ENCODE measurements around the gene CD300LF.

CD300LF gene

DNA sequence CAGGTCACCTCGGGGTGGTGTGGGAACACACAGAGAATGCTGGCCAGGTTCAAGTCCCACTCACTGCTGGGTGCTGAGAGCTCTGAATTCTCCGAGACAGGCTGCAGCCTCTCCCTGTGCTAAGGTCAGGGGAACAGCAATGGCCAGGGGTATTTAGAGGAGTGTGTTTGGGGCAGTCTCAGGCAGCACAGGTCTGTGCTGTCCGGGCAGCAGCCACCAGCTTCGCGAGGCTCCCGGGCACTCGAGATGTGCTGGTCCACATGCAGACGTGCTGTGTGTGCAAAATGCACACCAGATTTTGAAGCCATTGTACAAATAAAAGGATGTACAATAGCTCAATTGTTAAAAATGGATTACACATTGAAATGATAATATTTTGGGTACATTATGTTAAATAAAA, 42.8 kb upstream of the CD300LF start:
- no peaks in the 10 kb centered on the region for H3K9me3 ChIP-seq (ENCODE audit: insufficient read depth, low read length)
- no peak overlapping the region for H3K4me2 ChIP-seq (ENCODE audit: low read depth, low read length, poor library complexity, severe bottlenecking)
- no peak overlapping the region for H2AFZ ChIP-seq (ENCODE audit: low read depth, low read length, severe bottlenecking)
- H3F3A ChIP-seq (ENCODE audit: insufficient read depth): no peaks in the 10 kb centered on the region
- no peak for TF ChIP-seq EZH2phosphoT487 (conservative IDR thresholded peaks at IDR 0.05; ENCODE audit: low read length)
- TF ChIP-seq, protein P1, sequence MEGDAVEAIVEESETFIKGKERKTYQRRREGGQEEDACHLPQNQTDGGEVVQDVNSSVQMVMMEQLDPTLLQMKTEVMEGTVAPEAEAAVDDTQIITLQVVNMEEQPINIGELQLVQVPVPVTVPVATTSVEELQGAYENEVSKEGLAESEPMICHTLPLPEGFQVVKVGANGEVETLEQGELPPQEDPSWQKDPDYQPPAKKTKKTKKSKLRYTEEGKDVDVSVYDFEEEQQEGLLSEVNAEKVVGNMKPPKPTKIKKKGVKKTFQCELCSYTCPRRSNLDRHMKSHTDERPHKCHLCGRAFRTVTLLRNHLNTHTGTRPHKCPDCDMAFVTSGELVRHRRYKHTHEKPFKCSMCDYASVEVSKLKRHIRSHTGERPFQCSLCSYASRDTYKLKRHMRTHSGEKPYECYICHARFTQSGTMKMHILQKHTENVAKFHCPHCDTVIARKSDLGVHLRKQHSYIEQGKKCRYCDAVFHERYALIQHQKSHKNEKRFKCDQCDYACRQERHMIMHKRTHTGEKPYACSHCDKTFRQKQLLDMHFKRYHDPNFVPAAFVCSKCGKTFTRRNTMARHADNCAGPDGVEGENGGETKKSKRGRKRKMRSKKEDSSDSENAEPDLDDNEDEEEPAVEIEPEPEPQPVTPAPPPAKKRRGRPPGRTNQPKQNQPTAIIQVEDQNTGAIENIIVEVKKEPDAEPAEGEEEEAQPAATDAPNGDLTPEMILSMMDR (IDR thresholded peaks at IDR 0.05; ENCODE audit: insufficient read depth, low read length, poor library complexity, severe bottlenecking): no peak
- H4K20me1 ChIP-seq (ENCODE audit: low read depth, low read length): no peaks in the 10 kb centered on the region; the same call in 1 of the 2 replicates
- H3K79me2 ChIP-seq (ENCODE audit: insufficient read depth, low read length): peaks cover 63% of the 10 kb centered on the region
- no peak overlapping the region for H3K9ac ChIP-seq (ENCODE audit: low read length)
- no peaks in the 10 kb centered on the region for H3K9me2 ChIP-seq (replicated peaks; ENCODE audit: insufficient read depth, low read length)
- no peak overlapping the region for H3K4me3 ChIP-seq (ENCODE audit: insufficient read depth, low read length, poor library complexity, severe bottlenecking)
- H3K27ac ChIP-seq (ENCODE audit: low read depth, low read length): no peak overlapping the region
- H3K36me3 ChIP-seq (ENCODE audit: low read length): no peaks in the 10 kb centered on the region
- no peaks in the 10 kb centered on the region for H3K27me3 ChIP-seq (ENCODE audit: low read length)

DNA sequence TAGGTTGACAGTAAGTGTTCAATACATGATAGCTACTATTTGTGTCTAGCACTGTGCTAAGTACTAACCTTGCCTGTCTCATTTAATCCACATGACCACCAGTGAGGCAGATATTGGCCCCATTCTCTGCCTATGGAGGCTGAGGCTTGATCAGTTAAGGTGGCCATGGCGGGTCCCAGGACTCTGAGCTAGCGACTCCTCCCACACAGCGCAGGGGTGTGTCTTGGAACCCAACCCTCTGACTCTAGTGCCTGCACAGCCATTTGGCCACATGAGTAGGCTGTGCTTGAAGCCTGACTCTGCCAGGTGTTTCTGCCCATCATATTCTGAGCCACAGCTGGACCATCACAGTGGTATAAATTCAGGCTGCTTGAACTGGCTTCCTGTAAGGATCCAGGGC, 42.1 kb upstream of the CD300LF start:
- Histone ChIP-seq H3K27ac (ENCODE audit: low read depth, low read length) (no peak overlapping the region), H3K4me2 (ENCODE audit: low read depth, low read length, poor library complexity, severe bottlenecking) (no peak overlapping the region), H4K20me1 (ENCODE audit: low read depth, low read length) (no peaks in the 10 kb centered on the region; the same call in 1 of the 2 replicates), H3K9ac (ENCODE audit: low read length) (no peak overlapping the region), H3F3A (ENCODE audit: insufficient read depth) (no peaks in the 10 kb centered on the region), H2AFZ (ENCODE audit: low read depth, low read length, severe bottlenecking) (no peak overlapping the region), H3K9me2 (replicated peaks; ENCODE audit: insufficient read depth, low read length) (no peaks in the 10 kb centered on the region), H3K9me3 (ENCODE audit: insufficient read depth, low read length) (no peaks in the 10 kb centered on the region), H3K36me3 (ENCODE audit: low read length) (no peaks in the 10 kb centered on the region), H3K79me2 (ENCODE audit: insufficient read depth, low read length) (peaks cover 64% of the 10 kb centered on the region), H3K4me3 (ENCODE audit: insufficient read depth, low read length, poor library complexity, severe bottlenecking) (no peak overlapping the region), H3K27me3 (ENCODE audit: low read length) (no peaks in the 10 kb centered on the region)
- TF ChIP-seq EZH2phosphoT487 (conservative IDR thresholded peaks at IDR 0.05; ENCODE audit: low read length): no peak
- TF ChIP-seq, protein P1 (IDR thresholded peaks at IDR 0.05; ENCODE audit: insufficient read depth, low read length, poor library complexity, severe bottlenecking): no peak

DNA sequence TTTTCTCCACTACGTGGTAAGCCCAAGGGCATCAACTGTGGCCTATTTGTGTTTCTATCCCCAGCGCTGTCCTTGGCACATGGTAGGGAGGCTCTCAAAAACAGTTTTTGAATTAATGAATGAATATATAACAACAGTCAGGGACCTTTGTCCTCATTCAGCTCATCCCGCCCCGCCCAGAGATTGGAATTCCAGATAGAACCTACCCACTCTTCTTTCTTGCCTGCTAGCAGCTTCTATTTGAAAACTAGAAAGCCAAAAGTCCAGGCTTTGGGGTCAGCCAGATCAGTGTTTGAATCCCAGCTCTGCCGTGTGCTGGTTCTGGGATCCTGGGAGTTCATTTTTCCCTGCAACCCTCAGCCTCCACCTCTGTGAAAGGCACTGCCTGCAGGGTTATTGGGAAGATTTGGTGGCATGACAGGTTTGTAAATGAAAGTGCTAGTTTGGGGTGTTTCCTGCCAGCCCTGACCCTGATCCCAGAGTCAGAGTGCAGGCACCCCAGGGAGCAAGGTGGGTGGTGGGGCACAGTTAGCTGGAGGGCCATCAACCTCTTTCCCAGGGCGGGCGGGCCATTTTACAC, 40.2 kb upstream of the CD300LF start:
- no peak overlapping the region for H3K27ac ChIP-seq (ENCODE audit: low read depth, low read length)
- H3K9ac ChIP-seq (ENCODE audit: low read length): no peak overlapping the region
- H4K20me1 ChIP-seq (ENCODE audit: low read depth, low read length): no peaks in the 10 kb centered on the region; the same call in 1 of the 2 replicates
- TF ChIP-seq, protein P1 (IDR thresholded peaks at IDR 0.05; ENCODE audit: insufficient read depth, low read length, poor library complexity, severe bottlenecking): no peak
- no peak for TF ChIP-seq EZH2phosphoT487 (conservative IDR thresholded peaks at IDR 0.05; ENCODE audit: low read length)
- no peaks in the 10 kb centered on the region for H3K9me3 ChIP-seq (ENCODE audit: insufficient read depth, low read length)
- no peak overlapping the region for H3K4me3 ChIP-seq (ENCODE audit: insufficient read depth, low read length, poor library complexity, severe bottlenecking)
- H3K9me2 ChIP-seq (replicated peaks; ENCODE audit: insufficient read depth, low read length): no peaks in the 10 kb centered on the region
- H2AFZ ChIP-seq (ENCODE audit: low read depth, low read length, severe bottlenecking): no peak overlapping the region
- H3K36me3 ChIP-seq (ENCODE audit: low read length): no peaks in the 10 kb centered on the region
- H3F3A ChIP-seq (ENCODE audit: insufficient read depth): no peaks in the 10 kb centered on the region
- H3K4me2 ChIP-seq (ENCODE audit: low read depth, low read length, poor library complexity, severe bottlenecking): no peak overlapping the region
- H3K27me3 ChIP-seq (ENCODE audit: low read length): no peaks in the 10 kb centered on the region
- peaks cover 61% of the 10 kb centered on the region for H3K79me2 ChIP-seq (ENCODE audit: insufficient read depth, low read length)

Data from SU-DHL-6 (cell line).